Heart right ventricle (tissue), 16 donors: ENCODE results near the gene PCDHGC4. TPM values are rescaled to one million over a fixed set of nuclear protein-coding genes. Genes with fewer than 3 reads are reported as not detected.

Experiments
- ATAC-seq, 8 donors: fragments of 200-7000 bp; cut with Tn5 transposase; one replicate each; pipeline ENCODE4 v1.9.1; 2020; ENCODE audit warnings: mild to moderate bottlenecking in 8 of 8, moderate library complexity in 8 of 8, moderate number of reproducible peaks in 1 of 8
- DNase-seq, 2 donors: peaks; one replicate each; pipeline ENCODE4 v3.0.0-alpha.2; 2020
- H3K27ac ChIP-seq, 10 donors: fragments of 200-600 bp; sonication (generic) in 2 of 10; one replicate each; pipeline versions ENCODE4 v1.5.0 to v1.8.0; 2020 to 2022; ENCODE audit warnings: mild to moderate bottlenecking in 3 of 10
- H3K27me3 ChIP-seq, 7 donors: fragments of 200-600 bp; one replicate each; pipeline ENCODE4 v1.8.0; 2021 to 2022; ENCODE audit warnings: mild to moderate bottlenecking in 2 of 7
- H3K36me3 ChIP-seq, 9 donors: fragments of 200-600 bp; sonication (generic) in 1 of 9; one replicate each; pipeline versions ENCODE4 v1.5.0 to v1.8.0; 2020 to 2022; ENCODE audit warnings: mild to moderate bottlenecking in 2 of 9
- H3K4me1 ChIP-seq, 9 donors: fragments of 200-600 bp; sonication (generic) in 1 of 9; one replicate each; pipeline versions ENCODE4 v1.5.0 to v1.8.0; 2020 to 2022; ENCODE audit warnings: mild to moderate bottlenecking in 4 of 9
- H3K4me3 ChIP-seq, 10 donors: fragments of 200-600 bp; sonication (generic) in 2 of 10; one replicate each; pipeline versions ENCODE4 v1.5.0 to v1.8.0; 2020 to 2022; ENCODE audit warnings: mild to moderate bottlenecking in 7 of 10, moderate library complexity in 2 of 10
- H3K9me3 ChIP-seq, 11 donors: fragments of 200-600 bp in 10 of 11; sonication (generic) in 2 of 11; one replicate each; pipeline versions ENCODE4 v1.5.0 to v1.8.0; 2013 to 2022; ENCODE audit warnings: mild to moderate bottlenecking in 2 of 11, control low read depth in 1 of 11, moderate library complexity in 1 of 11
- WGBS, 2 donors: extraction: QIAGEN DNeasy Blood & Tissue Kit; methylation state at CpG; one replicate each; pipeline ENCODE4 v1.1.7; 2013; ENCODE audit warnings: inconsistent platforms in 1 of 2; 5-methylcytosine and 5-hydroxymethylcytosine counted together
- intact Hi-C, 10 donors: fragments of 100-400 bp; cut with DNase I; formaldehyde crosslinking; loops; one replicate each; pipeline versions ENCODE4 v1.11.1 to v1.14.2; 2022
- polyA plus RNA-seq, 2 donors: library from polyadenylated mRNA; stranded (reverse); fragments of 200-250 nt; gene quantifications; one replicate each; pipeline ENCODE4 v1.2.3, GENCODE V29; 2013
- total RNA-seq, 10 donors: library from RNA; stranded (reverse); fragmentation: NEBNext Ultra II Directional in 3 of 10; extraction: Animal tissue kit (Norgen Biotek cat#: 25700) in 3 of 10; gene quantifications; one replicate each; pipeline versions ENCODE4 v1.2.1 to v1.2.4, GENCODE V29; 2021 to 2023
- TF ChIP-seq, protein P1 (sequence below), 9 donors: fragments of 200-600 bp; sonication (generic) in 2 of 9; IDR thresholded peaks; one replicate each; pipeline versions ENCODE4 v1.5.0 to v1.8.0; 2021 to 2022; ENCODE audit warnings: antibody characterized with exemption in 9 of 9, mild to moderate bottlenecking in 5 of 9, moderate library complexity in 1 of 9
- donor health status: Arrhythmogenic right ventricular cardiomyopathy.
- donor health status: ischemic (EF 13 %, LVEDD 7.1; RV severe dilation, severe dysfunction).
- donor health status: healthy with polysubstance abuse.
- donor health status: DM: no; HTN: yes; CAD: no.
- donor health status: DM: no; HTN: no; CAD: no.
- donor health status: ischemic (EF 25% LVEDD 6.9; RV normal size, moderate dysfunction).
- donor health status: ischemic (EF 25% LVEDD 5.7; RV mildly dilated, moderate dysfunction).
- donor health status: healthy.
- donor health status: DM: yes; HTN: yes; CAD: no.
- donor health status: Ischemic cardiomyopathy.
- donor health status: ischemic (EF 35%, LVEDD 5.7; RV mildly dilated, moderate dysfunction).
- donor health status: nonischemic (EF 11% LVEDD 7.7; RV severe dilation, severe dysfunction).
- donor health status: DM: yes; HTN: yes; CAD: no.
- donor health status: PGD.
- donor health status: ischemic (EF 29% LVEDD 5.4; RV normal size, mild dysfunction).
- donor health status: nonischemic (EF 23%, LVEDD 6.1; RV moderate dilation, normal function).

Gene PCDHGC4
- total and polyA plus RNA-seq, 12 donors = 0.12 to 5.0 (median 3.1) TPM

DNA sequence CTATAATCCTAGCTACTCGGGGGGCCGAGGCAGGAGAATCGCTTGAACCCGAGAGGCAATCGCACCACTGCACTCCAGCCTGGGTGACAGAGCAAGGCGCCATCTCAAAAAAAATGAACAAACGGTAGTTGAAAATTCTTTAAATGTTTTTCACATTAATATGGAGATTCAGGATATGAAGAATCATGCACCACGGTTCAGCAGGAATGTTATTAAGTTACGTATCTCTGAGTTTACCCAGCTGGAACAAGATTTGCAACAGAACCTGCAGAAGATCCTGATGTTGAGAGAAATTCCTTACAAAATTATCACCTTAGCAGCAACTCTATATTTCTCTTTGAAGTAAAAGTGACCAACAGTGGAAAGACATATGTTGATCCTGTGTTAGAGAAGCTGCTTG lies 44.5 kb upstream of the PCDHGC4 start:
- Histone ChIP-seq H3K27ac (no peak overlapping the region), H3K36me3 (peaks cover 0 to 40% (median 0%) of the 10 kb centered on the region in 9 donors), H3K9me3 (peaks cover 0 to 94% (median 45%) of the 10 kb centered on the region in 11 donors), H3K27me3 (no peaks in the 10 kb centered on the region), H3K4me1 (peaks cover 0 to 16% (median 0%) of the 10 kb centered on the region in 9 donors), H3K4me3 (no peak overlapping the region)
- TF ChIP-seq, protein P1, sequence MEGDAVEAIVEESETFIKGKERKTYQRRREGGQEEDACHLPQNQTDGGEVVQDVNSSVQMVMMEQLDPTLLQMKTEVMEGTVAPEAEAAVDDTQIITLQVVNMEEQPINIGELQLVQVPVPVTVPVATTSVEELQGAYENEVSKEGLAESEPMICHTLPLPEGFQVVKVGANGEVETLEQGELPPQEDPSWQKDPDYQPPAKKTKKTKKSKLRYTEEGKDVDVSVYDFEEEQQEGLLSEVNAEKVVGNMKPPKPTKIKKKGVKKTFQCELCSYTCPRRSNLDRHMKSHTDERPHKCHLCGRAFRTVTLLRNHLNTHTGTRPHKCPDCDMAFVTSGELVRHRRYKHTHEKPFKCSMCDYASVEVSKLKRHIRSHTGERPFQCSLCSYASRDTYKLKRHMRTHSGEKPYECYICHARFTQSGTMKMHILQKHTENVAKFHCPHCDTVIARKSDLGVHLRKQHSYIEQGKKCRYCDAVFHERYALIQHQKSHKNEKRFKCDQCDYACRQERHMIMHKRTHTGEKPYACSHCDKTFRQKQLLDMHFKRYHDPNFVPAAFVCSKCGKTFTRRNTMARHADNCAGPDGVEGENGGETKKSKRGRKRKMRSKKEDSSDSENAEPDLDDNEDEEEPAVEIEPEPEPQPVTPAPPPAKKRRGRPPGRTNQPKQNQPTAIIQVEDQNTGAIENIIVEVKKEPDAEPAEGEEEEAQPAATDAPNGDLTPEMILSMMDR (IDR thresholded peaks at IDR 0.05) = no peak
- 97% methylated on average over 9 of the region's 9 CpGs for WGBS, 2 donors
- intact Hi-C loops = loop anchor here in 1 of 10 donors (5.0 kb wide), 1 partner anchor 37 kb away; the partner anchor contains the start of gene PCDHGC3
- DNase-seq (no peak), ATAC-seq (no peak)

DNA sequence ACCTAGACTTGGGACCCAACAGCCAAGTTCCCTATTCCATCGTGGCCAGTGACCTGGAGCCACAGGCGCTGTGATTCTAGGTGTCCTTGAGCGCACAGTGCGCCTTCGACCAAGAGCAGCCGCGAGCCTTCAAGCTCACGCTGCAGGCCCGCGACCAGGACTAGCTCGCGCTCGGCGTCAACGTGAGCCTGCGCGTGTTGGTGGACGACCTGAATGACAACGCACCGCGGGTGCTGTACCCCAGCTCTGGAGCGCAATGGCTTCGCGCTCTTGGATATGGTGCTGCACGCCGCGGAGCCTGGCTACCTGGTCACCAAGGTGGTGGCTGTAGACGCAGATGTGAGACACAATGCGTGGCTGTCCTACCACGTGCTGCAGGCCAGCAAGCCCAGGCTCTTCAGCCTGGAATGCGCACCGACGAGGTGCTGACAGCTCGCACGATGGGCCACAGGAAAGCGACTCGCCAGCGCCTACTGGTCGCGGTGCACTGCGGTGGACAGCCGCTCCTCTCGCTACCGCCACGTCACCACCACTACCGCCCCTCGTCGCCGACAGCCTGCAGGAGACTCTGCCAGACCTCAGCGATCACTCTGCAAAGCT lies 43.2 kb upstream of the PCDHGC4 start:
- peak; percentile 60 to 92 (median 82) for ATAC-seq
- no peak overlapping the region for H3K4me3 ChIP-seq
- H3K9me3 ChIP-seq = peaks cover 0 to 88% (median 38%) of the 10 kb centered on the region in 11 donors
- DNase-seq = no peak
- TF ChIP-seq, protein P1 (IDR thresholded peaks at IDR 0.05) = peak in 1 of 9 donors; percentile 5
- WGBS, 2 donors = 51 to 53% methylated on average over 50 of the region's 50 CpGs
- peaks cover 0 to 32% (median 0%) of the 10 kb centered on the region in 9 donors for H3K36me3 ChIP-seq
- H3K27me3 ChIP-seq = no peaks in the 10 kb centered on the region
- intact Hi-C loops = loop anchor here in 1 of 10 donors (5.0 kb wide), 1 partner anchor 36 kb away; the partner anchor contains the start of gene PCDHGC3
- H3K4me1 ChIP-seq = peaks cover 0 to 16% (median 0%) of the 10 kb centered on the region in 9 donors
- H3K27ac ChIP-seq = peak overlapping the region in 1 of 10 donors; percentile 5

DNA sequence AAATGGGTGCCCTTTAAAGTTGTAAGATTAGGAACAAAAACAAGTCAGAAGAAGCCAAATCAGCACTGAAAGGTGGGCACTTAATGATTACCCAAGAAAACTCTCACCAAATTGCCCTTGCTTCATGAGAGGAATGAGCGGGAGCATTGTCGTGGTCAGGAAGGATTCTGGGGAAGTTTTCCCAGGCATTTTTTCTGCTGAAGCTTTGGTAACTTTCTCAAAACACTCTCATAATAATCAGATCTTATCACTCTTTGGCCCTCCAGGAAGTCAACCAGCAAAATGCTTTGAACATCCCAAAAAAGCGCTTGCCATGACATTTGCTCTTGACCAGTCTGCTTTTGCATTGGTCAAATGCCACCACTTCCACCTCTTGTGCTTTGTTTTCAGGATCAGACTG lies 19.5 kb upstream of the PCDHGC4 start:
- TF ChIP-seq, protein P1 (IDR thresholded peaks at IDR 0.05) = no peak
- Histone ChIP-seq H3K27me3 (no peaks in the 10 kb centered on the region), H3K9me3 (peaks cover 0 to 15% (median 0%) of the 10 kb centered on the region in 11 donors), H3K4me1 (peaks cover 0 to 3% (median 0%) of the 10 kb centered on the region in 9 donors), H3K4me3 (no peak overlapping the region), H3K36me3 (peaks cover 0 to 26% (median 0%) of the 10 kb centered on the region in 9 donors), H3K27ac (no peak overlapping the region)
- intact Hi-C loops = no loop called here
- ATAC-seq (no peak), DNase-seq (no peak)
- 97 to 99% methylated on average over 3 of the region's 3 CpGs for WGBS, 2 donors

- Histone ChIP-seq H3K27me3 (peaks cover 0 to 51% (median 0%) of the 10 kb centered on the region in 7 donors), H3K27ac (peak within 1 kb of the TSS; percentile 67 to 93 (median 87)), H3K9me3 (no peaks in the 10 kb centered on the region), H3K4me3 (peak within 1 kb of the TSS; percentile 51 to 80 (median 62)), H3K36me3 (peaks cover 0 to 26% (median 0%) of the 10 kb centered on the region in 9 donors), H3K4me1 (peaks cover 7 to 55% (median 43%) of the 10 kb centered on the region in 9 donors)
- WGBS, 2 donors = 0% methylated on average over 28 of the region's 28 CpGs
- intact Hi-C loops = loop anchor here in 8 of 10 donors (1.0 to 5.0 kb wide), 6 partner anchors 33 to 85 kb away; no protein-coding TSS in a partner anchor
- DNase-seq = peak; percentile 88 to 94
- TF ChIP-seq, protein P1 (IDR thresholded peaks at IDR 0.05) = peak in 6 of 9 donors; percentile 52 to 68 (median 60)
- peak; percentile 96 to 99 (median 99) for ATAC-seq
These were observed 9.2 kb upstream of the PCDHGC4 start, which contains the start of gene PCDHGC3 for GRCh38 chr5:141475625-141476131. PCDHGC3 (plus strand) TSS chr5:141475966; CDS start chr5:141476117, 151 bp downstream.
